GM18520 (cell line): Measurements from ENCODE around the gene OTUB1.

Source experiments
- ATAC-seq: cut with Tn5 transposase; IDR thresholded peaks from one replicate; pipeline ENCODE4 v1.9.1; 2021; ENCODE audit not compliant: unreplicated experiment

The OTUB1 gene

GRCh38 chr11:64022125-64022784 lies 36.0 kb downstream of the OTUB1 start:
- no peak for ATAC-seq

- no peak for ATAC-seq
Measured at GRCh38 chr11:64023712-64024710, 37.8 kb downstream of the OTUB1 start.

- ATAC-seq: no peak
Measured at GRCh38 chr11:64025205-64025604, 39.0 kb downstream of the OTUB1 start.

- no peak for ATAC-seq
Measured at GRCh38 chr11:64026575-64027205, 40.5 kb downstream of the OTUB1 start.

- no peak for ATAC-seq
Measured at GRCh38 chr11:64027651-64028397, 41.6 kb downstream of the OTUB1 start.

GRCh38 chr11:64028398-64029115 lies 42.3 kb downstream of the OTUB1 start:
- ATAC-seq: no peak

- ATAC-seq: no peak
Measured at GRCh38 chr11:64029773-64030172, 43.5 kb downstream of the OTUB1 start.

GRCh38 chr11:64031001-64031400 lies 44.8 kb downstream of the OTUB1 start:
- no peak for ATAC-seq

GRCh38 chr11:64032050-64032449 lies 45.8 kb downstream of the OTUB1 start:
- ATAC-seq: no peak

- no peak for ATAC-seq
Measured at GRCh38 chr11:64034411-64034811, 48.2 kb downstream of the OTUB1 start.

GRCh38 chr11:64035081-64035524 lies 48.9 kb downstream of the OTUB1 start:
- ATAC-seq: no peak

- ATAC-seq: no peak
Measured at GRCh38 chr11:64035576-64035975, 49.3 kb downstream of the OTUB1 start, which contains the start of gene FLRT1. FLRT1 (plus strand) TSS chr11:64035931; CDS start chr11:64116268, 80,337 bp downstream.

- no peak for ATAC-seq
Measured at GRCh38 chr11:64036087-64037026, 50.1 kb downstream of the OTUB1 start.

GRCh38 chr11:64037027-64037634 lies 50.9 kb downstream of the OTUB1 start:
- ATAC-seq: no peak

- ATAC-seq: no peak
Measured at GRCh38 chr11:64038500-64038899, 52.3 kb downstream of the OTUB1 start.

- ATAC-seq: no peak
Measured at GRCh38 chr11:64039012-64039665, 52.9 kb downstream of the OTUB1 start.

- ATAC-seq: no peak
Measured at GRCh38 chr11:64040684-64041322, 54.6 kb downstream of the OTUB1 start.

GRCh38 chr11:64041846-64042245 lies 55.6 kb downstream of the OTUB1 start:
- ATAC-seq: no peak
